ENCODE data around the gene TPPP.
"Not testable (repeated sequence)": the region's sequence is repeated elsewhere in the genome, so short reads cannot be mapped to it uniquely, and the experiment has no call there.

- TF ChIP-seq CTCF (IDR thresholded peaks at IDR 0.05; ENCODE audit: low read depth, low read length); EZH2phosphoT487 (IDR thresholded peaks at IDR 0.05; ENCODE audit: low read depth): not testable (repeated sequence)
These were observed 20.5 kb upstream of the TPPP start for GRCh38 chr5:713686-714085.

Measured in OCI-LY3 (cell line).